K562 (cell line): ENCODE measurements around the gene STEEP1.

Experiments used
- DNMT1 ChIP-seq: fragments of 450-650 bp; IDR thresholded peaks from 2 replicates; pipeline ENCODE4 v1.6.1; 2016; ENCODE audit warnings: antibody characterized with exemption, mild to moderate bottlenecking
- EGR1 ChIP-seq: fragments of 450-650 bp; conservative IDR thresholded peaks from 2 replicates; pipeline ENCODE4 v1.6.1; 2017; ENCODE audit warnings: mild to moderate bottlenecking
- IRF1 ChIP-seq: sonication (generic); formaldehyde crosslinking; IDR thresholded peaks from 2 replicates; pipeline ENCODE4 v1.8.0; 2022; ENCODE audit warnings: missing genetic modification reagents, mild to moderate bottlenecking, borderline replicate concordance
- JUN ChIP-seq, 2 experiments: sonication (generic) in 1 of 2; formaldehyde crosslinking in 1 of 2; IDR thresholded peaks; 2 replicates each; pipeline versions ENCODE4 v1.6.1 to v1.8.0; 2012 to 2022; ENCODE audit warnings: borderline replicate concordance in 2 of 2, mild to moderate bottlenecking in 2 of 2, improper control_type of control experiment in 1 of 2, low read depth in 1 of 2, low read length in 1 of 2, missing genetic modification reagents in 1 of 2
- PTBP1 ChIP-seq: fragments of 200-400 bp; formaldehyde crosslinking; IDR thresholded peaks from 2 replicates; pipeline ENCODE4 v1.6.1; 2017; ENCODE audit warnings: low read depth, low read length
- RAD51 ChIP-seq: fragments of 450-650 bp; IDR thresholded peaks from 2 replicates; pipeline ENCODE4 v1.7.1; 2016; ENCODE audit warnings: low read depth, mild to moderate bottlenecking, borderline replicate concordance
- ZBTB1 ChIP-seq: sonication (generic); formaldehyde crosslinking; IDR thresholded peaks from 2 replicates; pipeline ENCODE4 v1.8.1; 2023; ENCODE audit warnings: missing genetic modification reagents, low read depth, mild to moderate bottlenecking, borderline replicate concordance
- TF ChIP-seq, protein P1 (sequence below), 3 experiments: IDR thresholded peaks in 2 of 3; conservative IDR thresholded peaks in 1 of 3; 2 replicates each; pipeline ENCODE4 v1.5.1; 2011 to 2012; ENCODE audit warnings: low read length in 3 of 3, mild to moderate bottlenecking in 3 of 3, control low read depth in 2 of 3, improper control_type of control experiment in 1 of 3, inconsistent platforms in 1 of 3, low read depth in 1 of 3, mixed read lengths in 1 of 3, moderate library complexity in 1 of 3; ENCODE audit not compliant: insufficient read depth in 2 of 3

- TF ChIP-seq EGR1 = no peak
- TF ChIP-seq, protein P1, sequence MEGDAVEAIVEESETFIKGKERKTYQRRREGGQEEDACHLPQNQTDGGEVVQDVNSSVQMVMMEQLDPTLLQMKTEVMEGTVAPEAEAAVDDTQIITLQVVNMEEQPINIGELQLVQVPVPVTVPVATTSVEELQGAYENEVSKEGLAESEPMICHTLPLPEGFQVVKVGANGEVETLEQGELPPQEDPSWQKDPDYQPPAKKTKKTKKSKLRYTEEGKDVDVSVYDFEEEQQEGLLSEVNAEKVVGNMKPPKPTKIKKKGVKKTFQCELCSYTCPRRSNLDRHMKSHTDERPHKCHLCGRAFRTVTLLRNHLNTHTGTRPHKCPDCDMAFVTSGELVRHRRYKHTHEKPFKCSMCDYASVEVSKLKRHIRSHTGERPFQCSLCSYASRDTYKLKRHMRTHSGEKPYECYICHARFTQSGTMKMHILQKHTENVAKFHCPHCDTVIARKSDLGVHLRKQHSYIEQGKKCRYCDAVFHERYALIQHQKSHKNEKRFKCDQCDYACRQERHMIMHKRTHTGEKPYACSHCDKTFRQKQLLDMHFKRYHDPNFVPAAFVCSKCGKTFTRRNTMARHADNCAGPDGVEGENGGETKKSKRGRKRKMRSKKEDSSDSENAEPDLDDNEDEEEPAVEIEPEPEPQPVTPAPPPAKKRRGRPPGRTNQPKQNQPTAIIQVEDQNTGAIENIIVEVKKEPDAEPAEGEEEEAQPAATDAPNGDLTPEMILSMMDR (IDR thresholded peaks at IDR 0.05 in 2 of 3, conservative IDR thresholded peaks at IDR 0.05 in 1 of 3; ENCODE audit: insufficient read depth in 2 of 3, low read depth in 1 of 3, low read length in 3 of 3) = no peak
- TF ChIP-seq DNMT1 = no peak
- TF ChIP-seq PTBP1 = no peak
- no peak for TF ChIP-seq RAD51
- TF ChIP-seq ZBTB1 (CRISPR knock-in tag) = no peak
- no peak for TF ChIP-seq JUN (IDR thresholded peaks at IDR 0.05; ENCODE audit: borderline replicate concordance, low read depth, low read length)
- no peak for TF ChIP-seq JUN (CRISPR knock-in tag; IDR thresholded peaks at IDR 0.05; ENCODE audit: borderline replicate concordance)
- no peak for TF ChIP-seq IRF1 (CRISPR knock-in tag)
These were observed 39.7 kb upstream of the STEEP1 start for GRCh38 chrX:119604766-119605463.
